22Rv1 (cell line): ENCODE results near the gene DCTN2.
"Not testable (repeated sequence)": the region's sequence is repeated elsewhere in the genome, so short reads cannot be mapped to it uniquely, and the experiment has no call there.

Experiments
- H3K27ac ChIP-seq: fragments of 450-650 bp; 2 replicates; pipeline ENCODE4 v1.5.1; 2017
- CTCF ChIP-seq: fragments of 450-650 bp; IDR thresholded peaks from 2 replicates; pipeline ENCODE4 v1.5.1; 2017; ENCODE audit warnings: mild to moderate bottlenecking
- ZFX ChIP-seq: fragments of 450-650 bp; IDR thresholded peaks from 2 replicates; pipeline ENCODE4 v1.6.1; 2017; ENCODE audit warnings: antibody characterized with exemption, borderline replicate concordance

The DCTN2 gene

GRCh38 chr12:57563358-57563757, 16.4 kb upstream of the DCTN2 start:
- no peak overlapping the region for H3K27ac ChIP-seq
- TF ChIP-seq CTCF, result no peak
- no peak for TF ChIP-seq ZFX

GRCh38 chr12:57561117-57561516, 14.1 kb upstream of the DCTN2 start:
- H3K27ac ChIP-seq, result not testable (repeated sequence)

GRCh38 chr12:57560516-57560915, 13.5 kb upstream of the DCTN2 start:
- no peak for TF ChIP-seq CTCF
- no peak for TF ChIP-seq ZFX
- no peak overlapping the region for H3K27ac ChIP-seq

- H3K27ac ChIP-seq, result no peak overlapping the region
- TF ChIP-seq ZFX, result no peak
- no peak for TF ChIP-seq CTCF
These were observed 11.9 kb upstream of the DCTN2 start for GRCh38 chr12:57558864-57559263.

- no peak overlapping the region for H3K27ac ChIP-seq
- no peak for TF ChIP-seq CTCF
- TF ChIP-seq ZFX, result no peak
These were observed 7.9 kb upstream of the DCTN2 start for GRCh38 chr12:57554897-57555296.

GRCh38 chr12:57554453-57554852, 7.5 kb upstream of the DCTN2 start:
- TF ChIP-seq ZFX (no peak), CTCF (no peak)
- no peak overlapping the region for H3K27ac ChIP-seq

- H3K27ac ChIP-seq, result no peak overlapping the region
- TF ChIP-seq CTCF, result no peak
- no peak for TF ChIP-seq ZFX
These were observed 6.6 kb upstream of the DCTN2 start for GRCh38 chr12:57553343-57554202.
